ENCODE measurements around the gene SMTNL2.

- TF ChIP-seq, protein P1, sequence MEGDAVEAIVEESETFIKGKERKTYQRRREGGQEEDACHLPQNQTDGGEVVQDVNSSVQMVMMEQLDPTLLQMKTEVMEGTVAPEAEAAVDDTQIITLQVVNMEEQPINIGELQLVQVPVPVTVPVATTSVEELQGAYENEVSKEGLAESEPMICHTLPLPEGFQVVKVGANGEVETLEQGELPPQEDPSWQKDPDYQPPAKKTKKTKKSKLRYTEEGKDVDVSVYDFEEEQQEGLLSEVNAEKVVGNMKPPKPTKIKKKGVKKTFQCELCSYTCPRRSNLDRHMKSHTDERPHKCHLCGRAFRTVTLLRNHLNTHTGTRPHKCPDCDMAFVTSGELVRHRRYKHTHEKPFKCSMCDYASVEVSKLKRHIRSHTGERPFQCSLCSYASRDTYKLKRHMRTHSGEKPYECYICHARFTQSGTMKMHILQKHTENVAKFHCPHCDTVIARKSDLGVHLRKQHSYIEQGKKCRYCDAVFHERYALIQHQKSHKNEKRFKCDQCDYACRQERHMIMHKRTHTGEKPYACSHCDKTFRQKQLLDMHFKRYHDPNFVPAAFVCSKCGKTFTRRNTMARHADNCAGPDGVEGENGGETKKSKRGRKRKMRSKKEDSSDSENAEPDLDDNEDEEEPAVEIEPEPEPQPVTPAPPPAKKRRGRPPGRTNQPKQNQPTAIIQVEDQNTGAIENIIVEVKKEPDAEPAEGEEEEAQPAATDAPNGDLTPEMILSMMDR (IDR thresholded peaks at IDR 0.05; ENCODE audit: poor library complexity): no peak
- no peak for TF ChIP-seq EZH2 (IDR thresholded peaks at IDR 0.05; ENCODE audit: borderline replicate concordance)
- no peak for TF ChIP-seq EZH2phosphoT487 (IDR thresholded peaks at IDR 0.05; ENCODE audit: low read depth, severe bottlenecking, unreplicated experiment)
Observed at GRCh38 chr17:4542003-4542725, 42.2 kb upstream of the SMTNL2 start.
